ENCODE measurements around the gene SCP2. TPM values are rescaled to one million over a fixed set of nuclear protein-coding genes. Genes with fewer than 3 reads are reported as not detected.

Gene SCP2
- polyA plus RNA-seq, 1 of the 3 experiments (the other 2 are of a cell fraction) = 49.5 TPM

- Histone ChIP-seq H3K36me3 (replicated peaks in 1 of 2; ENCODE audit: control insufficient read depth in 1 of 2, insufficient read depth in 2 of 2, low read length in 1 of 2) (no peaks in the 10 kb centered on the region), H4K20me1 (ENCODE audit: insufficient read depth) (no peaks in the 10 kb centered on the region), H3K27me3 (ENCODE audit: insufficient read depth) (no peaks in the 10 kb centered on the region), H3K4me1 (ENCODE audit: control insufficient read depth in 1 of 2, insufficient read depth in 2 of 2, low read depth in 1 of 2, low read length in 1 of 2) (no peaks in the 10 kb centered on the region; a peak in 1 of 4 replicates), H3K9ac (no peak overlapping the region), H3K4me2 (no peak overlapping the region), H3K9me3 (no peaks in the 10 kb centered on the region), H3K9me2 (no peaks in the 10 kb centered on the region), H3K4me3 (ENCODE audit: low read depth in 2 of 2, low read length in 1 of 2) (no peak overlapping the region), H3F3A (replicated peaks; ENCODE audit: insufficient read depth) (no peaks in the 10 kb centered on the region), H3K27ac (ENCODE audit: low read depth in 2 of 2, low read length in 1 of 2) (no peak overlapping the region), H2AFZ (ENCODE audit: low read depth) (no peak overlapping the region), H3K79me2 (ENCODE audit: insufficient read depth) (no peaks in the 10 kb centered on the region)
- 89% methylated on average over 9 of the region's 9 CpGs for WGBS (ENCODE audit: low lambda C conversion rate)
- ChIA-PET POLR2A (no interaction called here), CTCF (interaction anchor here (1.1 kb wide), 1 partner anchor 171 kb away, joined by 3 read pairs; no protein-coding TSS in a partner anchor)
- peak; percentile 17 for DNase-seq
- no peak for TF ChIP-seq EZH2phosphoT487 (IDR thresholded peaks at IDR 0.05; ENCODE audit: borderline replicate concordance, low read depth)
- TF ChIP-seq MEF2A (IDR thresholded peaks at IDR 0.05; ENCODE audit: borderline replicate concordance, low read depth) = no peak
- no peak for TF ChIP-seq ZBTB33 (IDR thresholded peaks at IDR 0.05; ENCODE audit: borderline replicate concordance, low read depth)
- no peak for TF ChIP-seq ELF1 (IDR thresholded peaks at IDR 0.05)
- TF ChIP-seq PBX3 (IDR thresholded peaks at IDR 0.05) = no peak
- TF ChIP-seq MAX (IDR thresholded peaks at IDR 0.05; ENCODE audit: low read depth) = no peak
- TF ChIP-seq FOSL2 (IDR thresholded peaks at IDR 0.05; ENCODE audit: borderline replicate concordance, low read depth) = no peak
- TF ChIP-seq POLR2AphosphoS5 (IDR thresholded peaks at IDR 0.05; ENCODE audit: low read depth, low read length) = no peak
- TF ChIP-seq USF2 (IDR thresholded peaks at IDR 0.05; ENCODE audit: borderline replicate concordance, low read depth, low read length) = no peak
- no peak for TF ChIP-seq TEAD4 (IDR thresholded peaks at IDR 0.05; ENCODE audit: borderline replicate concordance, insufficient read depth)
- no peak for TF ChIP-seq SMC3 (IDR thresholded peaks at IDR 0.05; ENCODE audit: low read depth, low read length)
- no peak for TF ChIP-seq YY1 (IDR thresholded peaks at IDR 0.05; ENCODE audit: low read depth)
- no peak for TF ChIP-seq RFX5 (IDR thresholded peaks at IDR 0.05; ENCODE audit: low read length)
- TF ChIP-seq EP300 (IDR thresholded peaks at IDR 0.05; ENCODE audit: borderline replicate concordance in 1 of 2, low read depth in 1 of 2, low read length in 1 of 2) = no peak
- TF ChIP-seq TAF1 (IDR thresholded peaks at IDR 0.05; ENCODE audit: borderline replicate concordance, low read depth, low read length) = no peak
These were observed 149.1 kb downstream of the SCP2 start for GRCh38 chr1:53076165-53076564.

Measured in SK-N-SH (cell line).